ENCODE results near the gene QSER1.
"Not testable (repeated sequence)": the region's sequence is repeated elsewhere in the genome, so short reads cannot be mapped to it uniquely, and the experiment has no call there.

Gene QSER1

GRCh38 chr11:32892355-32893092 lies at the start of gene QSER1:
TSS of gene QSER1 (plus strand) at chr11:32892811. CDS start at chr11:32893126, 315 bp downstream.
- DNase-seq = peak; percentile 82

GRCh38 chr11:32843544-32843943 lies 49.1 kb upstream of the QSER1 start:
- no peak for DNase-seq

GRCh38 chr11:32847511-32847910 lies 45.1 kb upstream of the QSER1 start:
- DNase-seq = no peak

GRCh38 chr11:32849761-32850160 lies 42.9 kb upstream of the QSER1 start:
- DNase-seq = no peak

- no peak for DNase-seq
These were observed 41.4 kb upstream of the QSER1 start for GRCh38 chr11:32851251-32851650.

GRCh38 chr11:32852207-32852606 lies 40.4 kb upstream of the QSER1 start:
- DNase-seq = no peak

- DNase-seq = no peak
These were observed 37.0 kb upstream of the QSER1 start for GRCh38 chr11:32855601-32856000.

GRCh38 chr11:32858731-32859130 lies 33.9 kb upstream of the QSER1 start:
- no peak for DNase-seq

GRCh38 chr11:32861850-32862577 lies 30.6 kb upstream of the QSER1 start:
- DNase-seq = no peak

GRCh38 chr11:32864555-32864954 lies 28.1 kb upstream of the QSER1 start:
- DNase-seq = no peak

- not testable (repeated sequence) for DNase-seq
These were observed 23.9 kb upstream of the QSER1 start for GRCh38 chr11:32868752-32869151.

- DNase-seq = no peak
These were observed 21.9 kb upstream of the QSER1 start for GRCh38 chr11:32870676-32871075.

- no peak for DNase-seq
These were observed 18.5 kb upstream of the QSER1 start for GRCh38 chr11:32874132-32874531.

GRCh38 chr11:32881286-32881685 lies 11.3 kb upstream of the QSER1 start:
- no peak for DNase-seq

- no peak for DNase-seq
These were observed 9.2 kb upstream of the QSER1 start for GRCh38 chr11:32883421-32883820.

GRCh38 chr11:32884023-32884422 lies 8.6 kb upstream of the QSER1 start:
- DNase-seq = no peak

- DNase-seq = no peak
These were observed 7.7 kb upstream of the QSER1 start for GRCh38 chr11:32884770-32885384.

GRCh38 chr11:32885556-32885955 lies 7.1 kb upstream of the QSER1 start:
- no peak for DNase-seq

- no peak for DNase-seq
These were observed 6.4 kb upstream of the QSER1 start for GRCh38 chr11:32886180-32886579.

- DNase-seq = not testable (repeated sequence)
These were observed 4.8 kb upstream of the QSER1 start for GRCh38 chr11:32887707-32888383.

- DNase-seq = not testable (repeated sequence)
These were observed 4.3 kb upstream of the QSER1 start for GRCh38 chr11:32888384-32888710.

- no peak for DNase-seq
These were observed 3.8 kb upstream of the QSER1 start for GRCh38 chr11:32888805-32889204.

GRCh38 chr11:32890843-32891656 lies 1.6 kb upstream of the QSER1 start:
- no peak for DNase-seq
